ENCODE data around the gene BEAN1.

BEAN1 gene

GRCh38 chr16:66439051-66439730 lies 12.1 kb downstream of the BEAN1 start:
- Histone ChIP-seq H2AK5ac (ENCODE audit: low read length) (no peak overlapping the region), H2BK5ac (ENCODE audit: low read depth, low read length, poor library complexity) (no peak overlapping the region), H3K18ac (ENCODE audit: low read length) (no peak overlapping the region), H3K4me2 (ENCODE audit: low read length) (no peak overlapping the region), H3K27ac (ENCODE audit: low read depth, low read length) (no peak overlapping the region), H4K12ac (ENCODE audit: low read depth, low read length) (no peak overlapping the region), H3K4me1 (ENCODE audit: control insufficient read depth in 1 of 2, insufficient read depth in 2 of 2, low read length in 2 of 2) (no peaks in the 10 kb centered on the region), H3K27me3 (ENCODE audit: insufficient read depth, low read length) (no peaks in the 10 kb centered on the region), H3K9ac (ENCODE audit: low read length) (no peak overlapping the region), H3K79me2 (ENCODE audit: control insufficient read depth, insufficient read depth, low read length, poor library complexity) (no peaks in the 10 kb centered on the region), H3K4me3 (ENCODE audit: low read depth, low read length) (no peak overlapping the region), H2BK12ac (ENCODE audit: low read length) (no peak overlapping the region), H3K14ac (ENCODE audit: low read length) (no peak overlapping the region), H2BK120ac (ENCODE audit: insufficient read depth, low read length, poor library complexity) (no peak overlapping the region), H3K9me3 (ENCODE audit: insufficient read depth, low read depth, low read length) (no peaks in the 10 kb centered on the region), H3K4ac (ENCODE audit: low read depth, low read length) (no peak overlapping the region), H3K36me3 (ENCODE audit: control insufficient read depth in 1 of 2, insufficient read depth in 2 of 2, low read length in 2 of 2) (no peaks in the 10 kb centered on the region), H4K91ac (ENCODE audit: low read depth, low read length) (no peak overlapping the region), H3K79me1 (ENCODE audit: low read length) (no peaks in the 10 kb centered on the region), H2AFZ (ENCODE audit: insufficient read depth, low read length, poor library complexity) (no peak overlapping the region), H4K8ac (ENCODE audit: low read depth, low read length) (no peak overlapping the region), H3K23ac (ENCODE audit: low read length) (no peak overlapping the region)
- no CpG with 5 or more reads among the region's 5 CpGs for WGBS (ENCODE audit: extremely low coverage, insufficient coverage, insufficient read length)
- DNase-seq: no peak

- H3K79me1 ChIP-seq (ENCODE audit: low read length): no peaks in the 10 kb centered on the region
- H4K8ac ChIP-seq (ENCODE audit: low read depth, low read length): no peak overlapping the region
- no peak overlapping the region for H4K12ac ChIP-seq (ENCODE audit: low read depth, low read length)
- no peak overlapping the region for H2BK120ac ChIP-seq (ENCODE audit: insufficient read depth, low read length, poor library complexity)
- H3K27ac ChIP-seq (ENCODE audit: low read depth, low read length): no peak overlapping the region
- H3K79me2 ChIP-seq (ENCODE audit: control insufficient read depth, insufficient read depth, low read length, poor library complexity): no peaks in the 10 kb centered on the region
- no peaks in the 10 kb centered on the region for H3K4me1 ChIP-seq (ENCODE audit: control insufficient read depth in 1 of 2, insufficient read depth in 2 of 2, low read length in 2 of 2)
- no peak overlapping the region for H3K4ac ChIP-seq (ENCODE audit: low read depth, low read length)
- H3K4me2 ChIP-seq (ENCODE audit: low read length): no peak overlapping the region
- no peak overlapping the region for H3K9ac ChIP-seq (ENCODE audit: low read length)
- H2AFZ ChIP-seq (ENCODE audit: insufficient read depth, low read length, poor library complexity): no peak overlapping the region
- no peak overlapping the region for H2BK12ac ChIP-seq (ENCODE audit: low read length)
- H3K4me3 ChIP-seq (ENCODE audit: low read depth, low read length): no peak overlapping the region
- H4K91ac ChIP-seq (ENCODE audit: low read depth, low read length): no peak overlapping the region
- H3K27me3 ChIP-seq (ENCODE audit: insufficient read depth, low read length): no peaks in the 10 kb centered on the region
- DNase-seq: no peak
- no peak overlapping the region for H3K18ac ChIP-seq (ENCODE audit: low read length)
- no peak overlapping the region for H3K14ac ChIP-seq (ENCODE audit: low read length)
- no peak overlapping the region for H2BK5ac ChIP-seq (ENCODE audit: low read depth, low read length, poor library complexity)
- no peak overlapping the region for H2AK5ac ChIP-seq (ENCODE audit: low read length)
- no peaks in the 10 kb centered on the region for H3K9me3 ChIP-seq (ENCODE audit: insufficient read depth, low read depth, low read length)
- H3K36me3 ChIP-seq (ENCODE audit: control insufficient read depth in 1 of 2, insufficient read depth in 2 of 2, low read length in 2 of 2): no peaks in the 10 kb centered on the region
- no CpG with 5 or more reads among the region's 10 CpGs for WGBS (ENCODE audit: extremely low coverage, insufficient coverage, insufficient read length)
- H3K23ac ChIP-seq (ENCODE audit: low read length): no peak overlapping the region
These were observed 13.2 kb downstream of the BEAN1 start for GRCh38 chr16:66440271-66440802.

GRCh38 chr16:66440970-66441369 lies 13.9 kb downstream of the BEAN1 start:
- Histone ChIP-seq H2BK12ac (ENCODE audit: low read length) (no peak overlapping the region), H3K9me3 (ENCODE audit: insufficient read depth, low read depth, low read length) (no peaks in the 10 kb centered on the region), H2BK120ac (ENCODE audit: insufficient read depth, low read length, poor library complexity) (no peak overlapping the region), H2AK5ac (ENCODE audit: low read length) (no peak overlapping the region), H2AFZ (ENCODE audit: insufficient read depth, low read length, poor library complexity) (no peak overlapping the region), H3K27me3 (ENCODE audit: insufficient read depth, low read length) (no peaks in the 10 kb centered on the region), H4K91ac (ENCODE audit: low read depth, low read length) (no peak overlapping the region), H4K12ac (ENCODE audit: low read depth, low read length) (no peak overlapping the region), H3K4me2 (ENCODE audit: low read length) (no peak overlapping the region), H3K36me3 (ENCODE audit: control insufficient read depth in 1 of 2, insufficient read depth in 2 of 2, low read length in 2 of 2) (no peaks in the 10 kb centered on the region), H3K23ac (ENCODE audit: low read length) (no peak overlapping the region), H3K9ac (ENCODE audit: low read length) (no peak overlapping the region), H4K8ac (ENCODE audit: low read depth, low read length) (no peak overlapping the region), H3K18ac (ENCODE audit: low read length) (no peak overlapping the region), H3K27ac (ENCODE audit: low read depth, low read length) (no peak overlapping the region), H3K4me3 (ENCODE audit: low read depth, low read length) (no peak overlapping the region), H3K79me2 (ENCODE audit: control insufficient read depth, insufficient read depth, low read length, poor library complexity) (no peaks in the 10 kb centered on the region), H2BK5ac (ENCODE audit: low read depth, low read length, poor library complexity) (no peak overlapping the region), H3K79me1 (ENCODE audit: low read length) (no peaks in the 10 kb centered on the region), H3K4ac (ENCODE audit: low read depth, low read length) (no peak overlapping the region), H3K4me1 (ENCODE audit: control insufficient read depth in 1 of 2, insufficient read depth in 2 of 2, low read length in 2 of 2) (no peaks in the 10 kb centered on the region), H3K14ac (ENCODE audit: low read length) (no peak overlapping the region)
- no peak for DNase-seq
- WGBS (ENCODE audit: extremely low coverage, insufficient coverage, insufficient read length): no CpG with 5 or more reads among the region's 11 CpGs

DNA sequence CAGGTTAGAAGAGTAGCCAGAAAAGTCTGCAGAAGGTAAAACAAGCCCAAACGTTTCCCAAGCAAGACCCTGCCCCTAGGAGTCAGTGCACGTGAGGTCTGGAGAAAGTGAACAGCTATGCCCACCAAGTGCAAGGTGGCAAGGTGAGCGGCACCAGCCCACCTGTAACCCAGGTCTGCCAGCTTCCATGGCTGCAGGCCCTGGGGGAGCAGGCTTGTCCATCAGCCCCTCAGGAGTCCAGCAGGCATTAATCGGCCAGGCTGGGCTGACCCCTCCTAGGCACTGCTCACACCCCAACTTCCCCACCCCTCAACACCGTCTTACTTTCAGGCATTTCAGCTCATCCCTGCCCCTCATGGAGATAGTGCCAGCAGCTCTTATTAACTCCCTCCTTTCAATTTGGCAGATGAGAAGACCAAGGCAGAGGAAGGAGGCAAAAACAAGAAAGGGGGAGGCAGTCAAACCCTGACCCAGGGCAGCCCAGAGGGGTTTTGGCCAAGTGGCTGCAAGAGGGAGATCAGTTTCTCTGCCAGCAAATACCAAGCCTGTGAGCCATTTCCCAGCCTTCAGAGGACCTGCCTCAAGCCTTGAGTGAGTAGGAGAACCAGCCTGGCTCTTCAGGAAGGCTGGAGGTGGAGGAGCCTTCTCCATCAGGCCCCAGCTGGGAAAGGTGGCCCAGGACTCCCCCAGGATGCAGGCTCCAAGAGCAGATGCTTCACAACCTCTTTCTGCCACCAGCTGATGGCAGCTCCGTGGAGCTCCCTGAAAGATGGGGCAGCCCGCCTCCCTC lies 14.7 kb downstream of the BEAN1 start:
- H3K9ac ChIP-seq (ENCODE audit: low read length): no peak overlapping the region
- no peak overlapping the region for H2AFZ ChIP-seq (ENCODE audit: insufficient read depth, low read length, poor library complexity)
- H3K14ac ChIP-seq (ENCODE audit: low read length): no peak overlapping the region
- no peak overlapping the region for H3K23ac ChIP-seq (ENCODE audit: low read length)
- no peak overlapping the region for H3K4me2 ChIP-seq (ENCODE audit: low read length)
- H3K4ac ChIP-seq (ENCODE audit: low read depth, low read length): no peak overlapping the region
- H3K4me3 ChIP-seq (ENCODE audit: low read depth, low read length): no peak overlapping the region
- no peaks in the 10 kb centered on the region for H3K27me3 ChIP-seq (ENCODE audit: insufficient read depth, low read length)
- H3K79me1 ChIP-seq (ENCODE audit: low read length): no peaks in the 10 kb centered on the region
- WGBS (ENCODE audit: extremely low coverage, insufficient coverage, insufficient read length): no CpG with 5 or more reads among the region's 7 CpGs
- H2BK5ac ChIP-seq (ENCODE audit: low read depth, low read length, poor library complexity): no peak overlapping the region
- H3K36me3 ChIP-seq (ENCODE audit: control insufficient read depth in 1 of 2, insufficient read depth in 2 of 2, low read length in 2 of 2): no peaks in the 10 kb centered on the region
- no peaks in the 10 kb centered on the region for H3K9me3 ChIP-seq (ENCODE audit: insufficient read depth, low read depth, low read length)
- H2BK12ac ChIP-seq (ENCODE audit: low read length): no peak overlapping the region
- DNase-seq: no peak
- no peak overlapping the region for H4K91ac ChIP-seq (ENCODE audit: low read depth, low read length)
- no peak overlapping the region for H4K12ac ChIP-seq (ENCODE audit: low read depth, low read length)
- no peak overlapping the region for H2BK120ac ChIP-seq (ENCODE audit: insufficient read depth, low read length, poor library complexity)
- H3K79me2 ChIP-seq (ENCODE audit: control insufficient read depth, insufficient read depth, low read length, poor library complexity): no peaks in the 10 kb centered on the region
- H2AK5ac ChIP-seq (ENCODE audit: low read length): no peak overlapping the region
- H3K27ac ChIP-seq (ENCODE audit: low read depth, low read length): no peak overlapping the region
- no peak overlapping the region for H4K8ac ChIP-seq (ENCODE audit: low read depth, low read length)
- no peaks in the 10 kb centered on the region for H3K4me1 ChIP-seq (ENCODE audit: control insufficient read depth in 1 of 2, insufficient read depth in 2 of 2, low read length in 2 of 2)
- no peak overlapping the region for H3K18ac ChIP-seq (ENCODE audit: low read length)
